Epithelial cell of proximal tubule (primary cell): Measurements from ENCODE around the gene FOXP4. TPM values are rescaled to one million over a fixed set of nuclear protein-coding genes. Genes with fewer than 3 reads are reported as not detected.

Source experiments
- DNase-seq: peaks from one replicate; pipeline ENCODE4 v3.0.0-alpha.2; 2011; ENCODE audit warnings: low read depth
- H3K4me3 ChIP-seq: 2 replicates; pipeline ENCODE4 v1.5.1; 2011; ENCODE audit warnings: low read depth, mild to moderate bottlenecking, low read length
- CTCF ChIP-seq: conservative IDR thresholded peaks from 2 replicates; pipeline ENCODE4 v1.5.1; 2012; ENCODE audit warnings: low read depth, mild to moderate bottlenecking, low read length
- total RNA-seq: library from RNA; depleted of rRNA; stranded (reverse); fragments of >200 nt; gene quantifications from 2 replicates; pipeline ENCODE4 v1.2.3, GENCODE V29; 2015

The FOXP4 gene
- total RNA-seq, 1 donor from 2014 or later = 7.5 TPM

DNA sequence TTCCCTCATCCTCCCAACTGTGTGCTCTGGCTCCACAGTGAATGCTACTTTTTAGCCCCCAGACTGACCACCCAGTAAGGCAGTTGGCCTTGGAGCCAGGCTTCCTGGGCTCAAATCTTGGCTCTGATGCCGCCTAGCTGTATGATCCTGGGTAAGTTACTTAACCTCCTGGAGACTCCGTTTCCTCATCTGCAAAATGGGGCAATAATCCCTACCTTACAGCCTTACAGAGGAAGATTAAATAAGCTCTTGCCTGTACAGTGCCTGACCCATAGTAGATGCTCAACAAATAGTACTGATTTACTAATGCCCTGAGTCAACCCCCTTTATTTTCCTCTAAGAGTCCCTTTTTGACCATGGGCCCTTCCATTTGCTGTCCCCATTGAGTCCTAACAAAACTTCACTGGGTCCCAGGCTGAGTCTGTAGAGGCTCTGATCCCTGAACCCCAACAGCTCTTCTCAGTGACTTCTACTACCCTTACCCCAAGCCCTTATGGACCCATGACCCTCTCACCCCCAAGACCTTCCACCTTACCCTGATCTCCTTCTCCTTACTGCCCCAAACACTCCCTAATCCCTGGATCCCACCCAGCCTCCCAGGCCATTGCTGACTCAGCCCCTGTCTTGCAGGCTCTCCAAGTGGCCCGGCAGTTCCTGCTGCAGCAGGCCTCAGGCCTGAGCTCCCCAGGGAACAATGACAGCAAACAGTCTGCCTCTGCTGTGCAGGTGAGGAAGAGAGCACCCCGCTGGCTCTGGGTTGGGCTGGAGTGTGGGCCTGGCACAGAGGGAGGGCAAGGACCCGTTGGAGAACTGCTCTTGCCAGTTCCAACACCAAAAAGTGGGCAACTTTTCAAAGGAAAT lies 31.4 kb downstream of the FOXP4 start:
- no peak for DNase-seq
- no peak for TF ChIP-seq CTCF
- H3K4me3 ChIP-seq = no peak overlapping the region

GRCh38 chr6:41578217-41579087 lies 32.3 kb downstream of the FOXP4 start:
- H3K4me3 ChIP-seq = no peak overlapping the region
- TF ChIP-seq CTCF = no peak
- no peak for DNase-seq

DNA sequence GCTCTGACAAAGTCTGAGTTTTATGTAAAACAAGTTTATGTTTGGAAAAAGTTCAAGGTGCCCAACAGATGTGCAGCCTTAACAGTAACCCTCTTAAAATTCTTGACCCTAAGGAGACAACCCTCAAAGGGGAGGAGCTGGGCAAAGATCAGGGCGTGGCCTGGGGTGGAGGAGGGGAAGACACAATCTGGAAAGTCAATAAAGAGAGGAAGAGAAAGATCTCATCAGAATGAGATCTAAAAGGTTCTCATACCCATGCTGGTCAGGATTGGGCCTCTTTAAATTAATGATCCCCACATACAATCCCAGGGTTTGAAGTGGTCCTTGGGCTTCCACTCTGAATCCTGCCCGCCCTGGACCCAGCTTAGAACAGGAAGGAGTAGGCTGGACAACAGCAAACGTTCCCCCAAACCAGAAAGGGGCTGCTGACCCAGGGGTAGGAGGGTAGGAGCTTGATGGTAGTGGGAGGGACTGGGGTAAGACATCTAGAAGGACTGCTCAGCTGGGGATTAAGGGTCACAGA lies 33.0 kb downstream of the FOXP4 start:
- no peak overlapping the region for H3K4me3 ChIP-seq
- no peak for DNase-seq
- no peak for TF ChIP-seq CTCF

- no peak for DNase-seq
- no peak for TF ChIP-seq CTCF
- no peak overlapping the region for H3K4me3 ChIP-seq
Observed at GRCh38 chr6:41580690-41581089, 34.5 kb downstream of the FOXP4 start.

DNA sequence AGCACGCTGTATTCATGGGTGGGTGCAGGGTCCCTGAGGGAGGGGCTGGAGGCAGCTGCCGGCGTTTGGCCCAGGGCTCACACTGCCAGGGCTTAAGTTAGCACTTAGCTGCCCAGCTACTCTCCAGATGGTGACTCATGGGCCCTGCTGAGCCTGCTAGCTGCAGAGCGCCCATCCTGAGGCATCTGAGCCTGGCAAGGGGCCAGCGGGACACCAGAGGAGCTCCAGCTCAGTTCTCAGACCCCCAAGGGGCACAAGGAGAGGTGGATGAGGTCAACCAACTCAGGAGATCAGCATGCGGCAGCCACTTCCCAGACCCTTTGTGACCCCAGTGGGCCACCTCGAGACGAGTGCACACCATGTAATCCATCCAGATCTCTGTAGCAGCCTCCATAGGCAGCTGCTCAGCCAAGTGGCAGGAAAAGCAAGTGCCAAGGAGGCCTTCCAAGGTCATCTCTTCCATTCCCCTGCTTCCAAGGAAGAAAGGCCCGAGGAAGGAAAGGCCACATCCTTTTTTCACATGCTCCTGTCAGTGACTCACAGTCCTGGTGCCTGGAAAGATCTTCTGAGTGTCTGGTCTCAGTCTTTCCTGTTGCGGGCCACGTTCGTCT lies 35.3 kb downstream of the FOXP4 start:
- TF ChIP-seq CTCF = no peak
- no peak overlapping the region for H3K4me3 ChIP-seq
- peak; percentile 50 for DNase-seq

GRCh38 chr6:41582540-41582939 lies 36.4 kb downstream of the FOXP4 start:
- TF ChIP-seq CTCF = no peak
- no peak overlapping the region for H3K4me3 ChIP-seq
- DNase-seq = no peak
